Lung (tissue), 16 donors: ENCODE measurements around the gene DNMBP. TPM values are rescaled to one million over a fixed set of nuclear protein-coding genes. Genes with fewer than 3 reads are reported as not detected.
A peak's percentile ranks its signal among the peaks of the same experiment; 100 is the strongest.

ENCODE experiments used
- ATAC-seq: fragments of 200-7000 bp; cut with Tn5 transposase; one replicate; pipeline ENCODE4 v1.9.1; 2020; ENCODE audit warnings: moderate number of reproducible peaks; ENCODE audit not compliant: insufficient read depth, low FRiP score
- DNase-seq, 3 donors: peaks; one replicate each; pipeline ENCODE4 v3.0.0-alpha.2; 2013 to 2017
- H3K27ac ChIP-seq, 2 donors: one replicate each; pipeline ENCODE4 v1.5.1; 2013; ENCODE audit warnings: mild to moderate bottlenecking in 2 of 2, moderate library complexity in 2 of 2, control low read depth in 1 of 2, inconsistent platforms in 1 of 2, low read depth in 1 of 2, low read length in 1 of 2
- H3K27me3 ChIP-seq, 3 donors: one replicate each; pipeline ENCODE4 v1.5.1; 2013; ENCODE audit warnings: low read length in 2 of 3; ENCODE audit not compliant: control insufficient read depth in 3 of 3, insufficient read depth in 3 of 3
- H3K36me3 ChIP-seq, 4 donors: one replicate each; pipeline ENCODE4 v1.5.1; 2013; ENCODE audit warnings: low read length in 4 of 4, mild to moderate bottlenecking in 1 of 4, moderate library complexity in 1 of 4; ENCODE audit not compliant: control insufficient read depth in 4 of 4, insufficient read depth in 4 of 4
- H3K4me1 ChIP-seq, 5 donors: one replicate each; pipeline ENCODE4 v1.5.1; 2013; ENCODE audit warnings: low read length in 5 of 5, mild to moderate bottlenecking in 2 of 5, moderate library complexity in 1 of 5; ENCODE audit not compliant: control insufficient read depth in 5 of 5, insufficient read depth in 5 of 5
- H3K4me3 ChIP-seq: one replicate; pipeline ENCODE4 v1.5.1; 2013; ENCODE audit warnings: mild to moderate bottlenecking, control low read depth, moderate library complexity
- H3K9ac ChIP-seq, 2 donors: one replicate each; pipeline ENCODE4 v1.5.1; 2013; ENCODE audit warnings: low read length in 2 of 2, control low read depth in 1 of 2; ENCODE audit not compliant: insufficient read depth in 1 of 2
- H3K9me3 ChIP-seq, 4 donors: one replicate each; pipeline ENCODE4 v1.5.1; 2013; ENCODE audit warnings: low read length in 3 of 4, mild to moderate bottlenecking in 1 of 4, moderate library complexity in 1 of 4; ENCODE audit not compliant: control insufficient read depth in 4 of 4, insufficient read depth in 3 of 4
- CTCF ChIP-seq: IDR thresholded peaks from 2 replicates; pipeline ENCODE4 v1.5.1; 2012; ENCODE audit warnings: mild to moderate bottlenecking; ENCODE audit errors: control extremely low read depth, extremely low read depth
- WGBS, 2 donors: extraction: QIAGEN DNeasy Blood & Tissue Kit; methylation state at CpG; one replicate each; pipeline ENCODE4 v1.1.7; 2013; 5-methylcytosine and 5-hydroxymethylcytosine counted together
- long read RNA-seq, 5 donors: transcript quantifications; one replicate each; lab custom pipeline, GENCODE V29; 2026
- polyA plus RNA-seq, 2 donors: library from polyadenylated mRNA; stranded (reverse); fragments of 200-250 nt; gene quantifications; one replicate each; pipeline ENCODE4 v1.2.1, GENCODE V29; 2013
- total RNA-seq, 2 donors: library from RNA; depleted of rRNA in 1 of 2; stranded (reverse); fragments of >200 nt in 1 of 2; gene quantifications; one replicate each; pipeline ENCODE4 v1.2.1, GENCODE V29; 2014 to 2021
- donor health status: control.
- donor health status: control.
- donor health status: Bipolar disorder and iron deficiency.
- donor health status: healthy.
- donor health status: DM: yes; HTN: yes; CAD: no.

DNMBP gene
- total RNA-seq, result 10 to 100 TPM; 17.4 to 31.0 TPM
- 1 to 10 TPM; 6.5 to 7.6 TPM for polyA plus RNA-seq
- long read RNA-seq, donor 1, full-length matches to known transcripts, result 1 of 6 reads
- long read RNA-seq, donor 1, partial matches to known transcripts, result 5 of 6 reads
- long read RNA-seq, donor 1, other reads (novel, unspliced or antisense), result 0 of 6 reads
- long read RNA-seq, donor 2, result 0 reads
- long read RNA-seq, donor 3, full-length matches to known transcripts, result 2 of 11 reads
- long read RNA-seq, donor 3, partial matches to known transcripts, result 9 of 11 reads
- long read RNA-seq, donor 3, other reads (novel, unspliced or antisense), result 0 of 11 reads
- long read RNA-seq, donor 4, result 0 reads
- long read RNA-seq, donor 5, result 0 reads

- TF ChIP-seq CTCF, result peak; percentile 43
- 3 to 6% methylated on average over 48 to 86 of the region's 86 CpGs for WGBS, 2 donors
- Histone ChIP-seq H3K4me1 (peaks cover 8 to 31% (median 16%) of the 10 kb centered on the region in 5 donors), H3K9ac (peak within 1 kb of the TSS; percentile 0 to 93), H3K27ac (peak within 1 kb of the TSS; percentile 91 to 95), H3K27me3 (no peaks in the 10 kb centered on the region), H3K4me3 (peak within 1 kb of the TSS; percentile 88), H3K36me3 (no peaks in the 10 kb centered on the region), H3K9me3 (no peaks in the 10 kb centered on the region)
- ATAC-seq (peak; percentile 86), DNase-seq (peak; percentile 88 to 95 (median 91))
Observed at GRCh38 chr10:100009793-100010676, at the start of gene DNMBP. DNMBP (minus strand) TSS chr10:100009947; CDS start chr10:99972124, 37,823 bp downstream.

GRCh38 chr10:100057948-100058347 lies 48.2 kb upstream of the DNMBP start:
- 62 to 77% methylated on average over 1 of the region's 1 CpG for WGBS, 2 donors
- H3K36me3 ChIP-seq, result no peaks in the 10 kb centered on the region
- ATAC-seq, result no peak
- peaks cover 0 to 3% (median 0%) of the 10 kb centered on the region in 4 donors for H3K9me3 ChIP-seq
- DNase-seq, result no peak
- peaks cover 0 to 6% (median 0%) of the 10 kb centered on the region in 3 donors for H3K27me3 ChIP-seq
- no peak overlapping the region for H3K27ac ChIP-seq
- H3K4me1 ChIP-seq, result no peaks in the 10 kb centered on the region
- TF ChIP-seq CTCF, result no peak
- H3K4me3 ChIP-seq, result no peak overlapping the region
- no peak overlapping the region for H3K9ac ChIP-seq

GRCh38 chr10:100053686-100054460 lies 44.1 kb upstream of the DNMBP start:
- Histone ChIP-seq H3K9me3 (peaks cover 0 to 3% (median 0%) of the 10 kb centered on the region in 4 donors), H3K9ac (no peak overlapping the region), H3K4me3 (no peak overlapping the region), H3K4me1 (no peaks in the 10 kb centered on the region), H3K27ac (no peak overlapping the region), H3K36me3 (no peaks in the 10 kb centered on the region), H3K27me3 (peaks cover 0 to 7% (median 0%) of the 10 kb centered on the region in 3 donors)
- no peak for TF ChIP-seq CTCF
- DNase-seq (no peak), ATAC-seq (no peak)
- 49 to 67% methylated on average over 6 of the region's 6 CpGs for WGBS, 2 donors
